GM20000 (cell line): Measurements from ENCODE around the gene NTMT1.

ENCODE experiments used
- DNase-seq: peaks from one replicate; pipeline ENCODE4 v3.0.0; 2012; ENCODE audit warnings: low spot score
- TF ChIP-seq, protein P1 (sequence below): IDR thresholded peaks from 2 replicates; pipeline ENCODE4 v1.5.1; 2012; ENCODE audit warnings: mild to moderate bottlenecking, control low read depth; ENCODE audit errors: extremely low read depth, missing control alignments

The NTMT1 gene

DNA sequence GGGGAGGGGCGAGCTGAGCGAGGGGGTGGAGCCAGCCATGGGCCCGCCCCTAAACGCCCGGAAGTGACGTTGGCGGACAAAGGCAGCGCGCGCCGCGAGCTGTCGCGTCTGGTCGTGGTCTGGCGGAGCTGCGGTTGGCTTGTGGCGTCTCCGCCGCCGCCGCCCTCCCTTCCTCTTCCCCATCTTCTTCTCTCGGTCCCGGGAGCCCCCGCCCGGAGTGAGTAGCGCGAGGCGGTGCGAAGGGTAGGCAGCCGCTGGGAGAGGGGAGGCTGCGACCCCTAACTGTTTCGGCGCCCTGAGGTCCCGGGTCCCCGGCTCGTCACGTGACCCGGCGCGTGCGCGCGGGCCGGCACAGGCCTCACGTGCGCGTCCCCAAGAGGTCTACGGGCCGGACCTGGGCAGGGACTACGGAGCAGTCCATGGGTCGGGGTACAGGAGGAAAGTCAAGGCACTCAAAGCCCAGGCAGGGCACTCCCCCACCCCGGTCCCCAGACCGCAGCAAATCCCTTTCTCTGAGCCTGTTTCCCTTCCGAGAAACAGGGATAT lies at the start of gene NTMT1:
Gene NTMT1, plus strand, starts transcription at position 85 of the 546 bp plus-strand sequence. CDS start 6,541 bp downstream, outside the sequence.
- peak; percentile 95 for DNase-seq
- TF ChIP-seq, protein P1, sequence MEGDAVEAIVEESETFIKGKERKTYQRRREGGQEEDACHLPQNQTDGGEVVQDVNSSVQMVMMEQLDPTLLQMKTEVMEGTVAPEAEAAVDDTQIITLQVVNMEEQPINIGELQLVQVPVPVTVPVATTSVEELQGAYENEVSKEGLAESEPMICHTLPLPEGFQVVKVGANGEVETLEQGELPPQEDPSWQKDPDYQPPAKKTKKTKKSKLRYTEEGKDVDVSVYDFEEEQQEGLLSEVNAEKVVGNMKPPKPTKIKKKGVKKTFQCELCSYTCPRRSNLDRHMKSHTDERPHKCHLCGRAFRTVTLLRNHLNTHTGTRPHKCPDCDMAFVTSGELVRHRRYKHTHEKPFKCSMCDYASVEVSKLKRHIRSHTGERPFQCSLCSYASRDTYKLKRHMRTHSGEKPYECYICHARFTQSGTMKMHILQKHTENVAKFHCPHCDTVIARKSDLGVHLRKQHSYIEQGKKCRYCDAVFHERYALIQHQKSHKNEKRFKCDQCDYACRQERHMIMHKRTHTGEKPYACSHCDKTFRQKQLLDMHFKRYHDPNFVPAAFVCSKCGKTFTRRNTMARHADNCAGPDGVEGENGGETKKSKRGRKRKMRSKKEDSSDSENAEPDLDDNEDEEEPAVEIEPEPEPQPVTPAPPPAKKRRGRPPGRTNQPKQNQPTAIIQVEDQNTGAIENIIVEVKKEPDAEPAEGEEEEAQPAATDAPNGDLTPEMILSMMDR = no peak

- no peak for DNase-seq
- TF ChIP-seq, protein P1 = no peak
Measured at GRCh38 chr9:129576546-129577543, 49.1 kb upstream of the NTMT1 start.

DNA sequence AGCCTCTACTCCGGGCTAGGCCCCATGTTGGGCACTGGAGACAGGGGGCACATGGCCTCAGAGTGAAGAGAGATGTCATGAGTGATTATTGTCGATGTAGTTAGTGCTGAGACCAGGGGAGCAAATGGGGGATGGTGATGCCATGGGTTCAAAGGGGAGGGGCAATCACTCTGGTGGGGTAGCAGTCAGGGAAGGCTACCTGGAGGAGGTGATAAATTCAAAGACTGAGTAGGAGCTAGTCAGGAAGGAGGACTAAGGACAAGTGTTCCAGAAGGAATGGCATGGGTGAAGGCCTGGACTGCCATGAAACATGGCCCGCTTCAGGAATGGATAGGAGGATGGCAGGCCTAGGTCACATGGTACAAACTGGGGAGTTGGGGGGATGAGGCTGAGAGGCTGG lies 46.7 kb upstream of the NTMT1 start:
- TF ChIP-seq, protein P1 = no peak
- no peak for DNase-seq

DNA sequence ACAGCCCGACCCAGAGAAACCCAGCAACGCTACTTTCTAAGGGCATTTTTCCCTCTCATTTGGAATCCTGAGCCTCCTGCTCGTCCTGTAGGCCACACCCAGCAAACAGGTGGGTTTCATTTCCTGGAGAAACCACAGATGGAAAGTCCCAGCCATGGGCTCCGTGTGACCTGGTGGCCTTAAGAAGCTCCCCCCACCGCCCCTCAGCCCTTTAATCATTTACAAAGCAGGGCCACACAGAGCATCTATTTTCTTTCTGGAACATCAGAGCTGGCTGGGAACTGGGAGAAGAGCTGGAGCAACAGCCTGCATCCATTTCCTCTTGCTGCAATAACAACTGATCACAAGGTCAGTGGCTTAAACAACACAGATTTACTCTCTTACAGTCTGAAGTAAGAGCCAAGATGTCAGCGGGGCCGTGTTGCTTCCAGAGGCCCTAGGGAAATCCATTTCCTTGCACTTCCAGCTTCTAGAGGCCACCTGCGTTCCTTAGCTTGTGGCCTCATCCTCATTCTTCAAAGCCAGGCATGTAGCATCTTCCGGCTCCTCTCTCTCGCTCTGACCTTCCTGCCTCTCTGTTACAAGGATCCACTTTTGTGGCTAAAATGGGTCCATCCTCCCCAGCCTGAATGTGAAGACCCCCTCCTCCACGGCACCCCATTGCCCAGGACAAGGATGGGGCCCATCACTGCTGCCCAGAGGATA lies 45.6 kb upstream of the NTMT1 start:
- TF ChIP-seq, protein P1 = no peak
- DNase-seq = peak; percentile 81

DNA sequence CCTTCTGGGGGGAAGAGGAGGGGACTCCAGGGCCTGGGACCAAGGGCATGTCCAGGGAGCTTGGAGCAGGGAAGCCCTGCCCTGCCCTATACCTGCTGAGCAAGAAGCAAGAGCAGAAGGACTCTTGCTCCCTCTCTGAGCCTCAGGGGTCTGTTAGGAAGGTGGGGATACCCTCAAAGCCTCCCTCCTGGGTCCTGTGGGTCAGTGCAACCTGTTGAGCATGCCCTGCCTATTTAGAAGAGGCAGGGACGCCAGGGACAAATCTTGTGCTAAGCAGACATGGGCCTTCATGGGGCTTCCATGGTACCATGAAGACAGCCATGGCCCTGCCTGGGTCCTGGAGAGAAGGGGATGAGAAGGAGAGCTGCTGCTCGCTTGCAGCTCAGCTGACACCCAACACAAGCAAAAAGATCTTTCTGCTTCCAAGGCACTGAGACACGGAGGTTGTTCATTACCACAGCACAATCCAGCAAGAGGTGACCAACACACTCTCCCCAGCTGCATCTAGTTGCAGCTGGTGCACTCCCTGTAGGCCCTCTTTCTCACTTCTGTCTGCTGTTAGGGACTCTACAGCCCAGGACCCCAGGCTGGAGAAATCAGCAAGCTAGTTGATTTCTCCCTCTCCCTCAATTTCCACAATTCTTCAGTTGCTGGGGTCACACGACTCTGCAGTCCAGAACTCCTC lies 44.3 kb upstream of the NTMT1 start:
- TF ChIP-seq, protein P1 = no peak
- no peak for DNase-seq

- TF ChIP-seq, protein P1 = no peak
- DNase-seq = no peak
Measured at GRCh38 chr9:129582855-129583254, 43.1 kb upstream of the NTMT1 start.
